PFSK-1 (cell line): ENCODE measurements around the gene RAB7A.

Source experiments
- POLR2AphosphoS5 ChIP-seq: IDR thresholded peaks from 2 replicates; pipeline ENCODE4 v1.6.1; 2012; ENCODE audit warnings: low read depth, mild to moderate bottlenecking, control low read depth, low read length, moderate library complexity
- SIN3A ChIP-seq: IDR thresholded peaks from 2 replicates; pipeline ENCODE4 v1.6.1; 2012; ENCODE audit warnings: mild to moderate bottlenecking, low read length, moderate library complexity, borderline replicate concordance; ENCODE audit not compliant: insufficient read depth
- TAF1 ChIP-seq: IDR thresholded peaks from 2 replicates; pipeline ENCODE4 v1.6.1; 2012; ENCODE audit warnings: low read length, control low read depth, borderline replicate concordance; ENCODE audit not compliant: insufficient read depth
- TF ChIP-seq, protein P1 (sequence below), 2 experiments: IDR thresholded peaks; 2 replicates each; pipeline versions ENCODE4 v1.6.1 to v1.8.0; 2011 to 2012; ENCODE audit warnings: low read depth in 2 of 2, low read length in 2 of 2, control low read depth in 1 of 2, inconsistent platforms in 1 of 2, mild to moderate bottlenecking in 1 of 2, moderate library complexity in 1 of 2; ENCODE audit not compliant: insufficient read depth in 1 of 2

- TF ChIP-seq SIN3A, result no peak
- TF ChIP-seq TAF1, result no peak
- TF ChIP-seq POLR2AphosphoS5, result no peak
- TF ChIP-seq, protein P1, sequence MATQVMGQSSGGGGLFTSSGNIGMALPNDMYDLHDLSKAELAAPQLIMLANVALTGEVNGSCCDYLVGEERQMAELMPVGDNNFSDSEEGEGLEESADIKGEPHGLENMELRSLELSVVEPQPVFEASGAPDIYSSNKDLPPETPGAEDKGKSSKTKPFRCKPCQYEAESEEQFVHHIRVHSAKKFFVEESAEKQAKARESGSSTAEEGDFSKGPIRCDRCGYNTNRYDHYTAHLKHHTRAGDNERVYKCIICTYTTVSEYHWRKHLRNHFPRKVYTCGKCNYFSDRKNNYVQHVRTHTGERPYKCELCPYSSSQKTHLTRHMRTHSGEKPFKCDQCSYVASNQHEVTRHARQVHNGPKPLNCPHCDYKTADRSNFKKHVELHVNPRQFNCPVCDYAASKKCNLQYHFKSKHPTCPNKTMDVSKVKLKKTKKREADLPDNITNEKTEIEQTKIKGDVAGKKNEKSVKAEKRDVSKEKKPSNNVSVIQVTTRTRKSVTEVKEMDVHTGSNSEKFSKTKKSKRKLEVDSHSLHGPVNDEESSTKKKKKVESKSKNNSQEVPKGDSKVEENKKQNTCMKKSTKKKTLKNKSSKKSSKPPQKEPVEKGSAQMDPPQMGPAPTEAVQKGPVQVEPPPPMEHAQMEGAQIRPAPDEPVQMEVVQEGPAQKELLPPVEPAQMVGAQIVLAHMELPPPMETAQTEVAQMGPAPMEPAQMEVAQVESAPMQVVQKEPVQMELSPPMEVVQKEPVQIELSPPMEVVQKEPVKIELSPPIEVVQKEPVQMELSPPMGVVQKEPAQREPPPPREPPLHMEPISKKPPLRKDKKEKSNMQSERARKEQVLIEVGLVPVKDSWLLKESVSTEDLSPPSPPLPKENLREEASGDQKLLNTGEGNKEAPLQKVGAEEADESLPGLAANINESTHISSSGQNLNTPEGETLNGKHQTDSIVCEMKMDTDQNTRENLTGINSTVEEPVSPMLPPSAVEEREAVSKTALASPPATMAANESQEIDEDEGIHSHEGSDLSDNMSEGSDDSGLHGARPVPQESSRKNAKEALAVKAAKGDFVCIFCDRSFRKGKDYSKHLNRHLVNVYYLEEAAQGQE (IDR thresholded peaks at IDR 0.05; ENCODE audit: insufficient read depth in 1 of 2, low read depth in 2 of 2, low read length in 2 of 2), result no peak
Measured at GRCh38 chr3:128801779-128802380, 75.9 kb downstream of the RAB7A start.
